GM19239 (cell line): ENCODE results near the gene LKAAEAR1.
"Not testable (repeated sequence)": the region's sequence is repeated elsewhere in the genome, so short reads cannot be mapped to it uniquely, and the experiment has no call there.

Source experiments
- DNase-seq: peaks from one replicate; pipeline ENCODE4 v3.0.0; 2011; ENCODE audit warnings: low spot score; ENCODE audit not compliant: insufficient read length
- FAIRE-seq: peaks from 2 replicates; lab custom pipeline; 2011; peaks lifted over from hg19 to GRCh38; lab: Jason Lieb, UNC

LKAAEAR1 gene

DNA sequence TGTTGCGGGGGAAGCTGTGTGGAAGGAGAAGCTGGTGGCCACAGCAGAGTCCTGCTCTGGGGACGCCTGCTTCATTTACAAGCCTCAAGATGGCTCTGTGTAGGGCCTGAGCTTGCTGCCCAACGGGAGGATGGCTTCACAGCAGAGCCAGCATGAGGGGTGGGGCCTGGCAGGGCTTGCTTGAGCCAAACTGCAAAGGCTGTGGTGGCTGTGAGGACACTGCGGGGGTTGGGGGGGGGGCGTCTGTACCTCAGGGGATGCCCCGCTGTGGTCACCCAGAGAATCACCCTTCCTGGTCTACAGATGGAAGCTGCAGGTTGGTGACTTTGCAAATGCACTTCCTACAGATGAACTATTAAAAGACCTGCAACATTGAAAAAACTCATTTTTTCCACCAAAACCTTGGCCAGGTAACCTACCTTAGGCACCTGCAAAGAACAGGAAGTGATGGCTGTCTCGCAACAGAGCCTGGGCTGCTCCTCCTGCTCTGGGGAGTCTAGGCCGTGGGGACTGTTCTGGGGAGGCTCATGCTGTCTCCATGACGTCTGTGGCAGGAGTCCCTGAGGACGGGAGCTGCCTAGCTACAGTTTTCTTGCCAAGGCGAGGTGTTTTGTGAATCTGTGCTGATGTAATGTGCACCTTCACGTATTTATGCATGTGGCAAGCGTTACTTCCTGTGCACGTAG, 15.8 kb upstream of the LKAAEAR1 start:
- DNase-seq (no peak), FAIRE-seq (no peak)

DNA sequence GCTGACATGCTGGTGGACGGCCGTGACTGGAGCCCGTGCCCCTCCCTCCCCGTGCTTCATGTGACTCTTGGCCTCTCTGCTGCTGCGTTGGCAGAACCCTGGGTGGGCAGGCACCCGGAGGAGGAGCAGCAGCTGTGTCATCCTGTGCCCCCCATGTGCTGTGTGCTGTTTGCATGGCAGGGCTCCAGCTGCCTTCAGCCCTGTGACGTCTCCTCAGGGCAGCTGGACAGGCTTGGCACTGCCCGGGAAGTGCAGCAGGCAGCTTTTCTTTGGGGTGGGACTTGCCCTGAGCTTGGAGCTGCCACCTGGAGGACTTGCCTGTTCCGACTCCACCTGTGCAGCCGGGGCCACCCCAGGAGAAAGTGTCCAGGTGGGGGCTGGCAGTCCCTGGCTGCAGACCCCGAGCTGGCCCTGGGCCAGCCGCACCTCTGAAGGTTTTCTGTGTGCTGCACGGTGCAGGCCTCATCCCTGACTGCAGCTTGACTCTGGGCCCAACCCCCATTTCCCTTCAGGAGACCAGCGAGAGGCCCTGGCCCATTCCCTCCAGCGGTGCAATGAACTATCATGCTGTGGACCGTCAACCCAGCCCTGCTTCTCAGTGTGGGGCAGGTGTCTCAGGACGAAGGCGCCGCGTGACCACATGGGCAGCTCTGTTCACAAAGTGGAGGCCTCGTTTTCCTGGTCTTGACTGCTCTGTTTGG, 15.0 kb upstream of the LKAAEAR1 start:
- no peak for DNase-seq

GRCh38 chr20:64098471-64099013, 14.3 kb upstream of the LKAAEAR1 start:
- DNase-seq, result no peak
- FAIRE-seq, result no peak

More for the DNA sequence above, 15.0 kb upstream of the LKAAEAR1 start:
- no peak for FAIRE-seq

- FAIRE-seq (no peak), DNase-seq (no peak)
Measured at GRCh38 chr20:64096535-64096934, 12.3 kb upstream of the LKAAEAR1 start.

GRCh38 chr20:64095927-64096326, 11.7 kb upstream of the LKAAEAR1 start:
- no peak for DNase-seq
- FAIRE-seq, result no peak

GRCh38 chr20:64095455-64095854, 11.3 kb upstream of the LKAAEAR1 start:
- no peak for FAIRE-seq

DNA sequence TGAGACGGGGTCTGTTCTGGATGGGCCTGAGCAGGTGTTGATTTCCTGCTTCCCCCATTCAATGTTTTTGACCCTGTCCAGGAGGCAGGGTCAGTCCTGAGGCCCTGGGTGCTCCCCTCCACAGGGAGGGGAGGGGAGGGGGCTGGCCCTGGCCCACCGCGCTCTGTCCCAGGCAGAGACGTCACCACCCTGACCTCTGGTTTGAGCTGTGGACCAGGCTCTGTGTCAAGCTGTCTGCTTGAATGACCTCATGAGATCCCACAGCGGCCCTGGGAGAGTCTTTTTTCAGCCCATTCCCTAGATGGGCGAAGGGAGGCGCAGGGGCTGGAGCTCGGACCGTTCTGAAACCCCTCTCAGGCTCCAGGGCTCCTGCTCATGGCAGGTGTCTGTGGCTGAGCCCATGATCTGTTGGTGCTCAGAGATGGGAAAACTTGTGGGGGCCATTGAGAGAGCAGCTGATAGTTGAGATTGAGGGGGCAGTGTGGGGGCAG, 8.9 kb upstream of the LKAAEAR1 start:
- DNase-seq (no peak), FAIRE-seq (no peak)

More at GRCh38 chr20:64095455-64095854, 11.3 kb upstream of the LKAAEAR1 start:
- DNase-seq, result no peak

DNA sequence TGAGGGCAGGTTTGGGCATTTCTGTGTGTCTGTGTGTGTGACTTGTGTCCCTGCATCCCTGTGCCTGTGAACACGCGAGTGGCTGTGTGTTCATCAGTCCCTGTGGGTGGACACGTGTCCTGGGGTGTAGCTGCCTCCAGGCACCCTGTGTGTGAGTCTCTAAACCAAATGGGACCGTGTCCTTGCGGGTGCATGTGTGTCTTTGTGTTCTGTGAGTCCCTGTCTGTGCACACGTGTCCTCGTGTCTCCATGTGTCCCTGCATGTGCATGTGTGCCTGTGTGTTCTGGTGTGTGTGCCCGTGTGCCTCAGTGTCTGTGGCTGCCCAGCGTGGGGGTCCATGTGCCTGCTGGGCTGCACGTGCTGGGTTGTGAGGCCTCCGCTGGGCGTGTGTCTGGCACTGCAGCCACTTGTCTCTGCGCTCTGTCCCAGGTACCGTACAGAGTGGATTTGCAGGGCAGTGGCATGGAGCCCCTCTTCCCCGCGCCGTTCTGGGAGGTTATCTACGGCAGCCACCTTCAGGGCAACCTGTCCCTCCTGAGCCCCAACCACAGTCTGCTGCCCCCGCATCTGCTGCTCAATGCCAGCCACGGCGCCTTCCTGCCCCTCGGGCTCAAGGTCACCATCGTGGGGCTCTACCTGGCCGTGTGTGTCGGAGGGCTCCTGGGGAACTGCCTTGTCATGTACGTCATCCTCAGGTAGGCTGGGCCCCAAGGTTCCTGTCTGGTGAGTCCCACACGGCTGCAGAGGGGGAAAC, 8.2 kb upstream of the LKAAEAR1 start:
- FAIRE-seq (no peak), DNase-seq (no peak)

GRCh38 chr20:64091770-64092169, 7.6 kb upstream of the LKAAEAR1 start:
- FAIRE-seq, result no peak
- DNase-seq, result no peak

DNA sequence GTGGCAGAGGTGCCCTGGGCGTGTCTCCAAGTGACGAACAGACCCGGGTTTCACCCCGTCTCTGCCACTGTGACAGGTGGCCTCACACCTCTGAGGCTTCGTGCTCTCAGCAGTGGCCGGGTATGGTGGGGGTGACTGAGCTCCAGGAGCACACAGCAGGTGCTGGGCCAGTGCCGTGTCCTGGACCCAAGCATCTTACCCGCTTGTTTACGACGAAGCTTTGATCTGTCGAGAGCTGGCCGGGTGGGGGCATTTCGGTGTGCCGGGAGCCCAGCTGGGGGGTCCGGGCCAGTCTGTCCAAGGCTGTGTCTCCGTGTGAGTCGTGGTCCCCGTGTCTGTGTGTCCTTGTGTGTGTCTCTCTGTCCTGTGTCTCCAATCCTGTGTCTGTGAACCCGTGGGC, 7.1 kb upstream of the LKAAEAR1 start:
- FAIRE-seq (no peak), DNase-seq (no peak)

DNA sequence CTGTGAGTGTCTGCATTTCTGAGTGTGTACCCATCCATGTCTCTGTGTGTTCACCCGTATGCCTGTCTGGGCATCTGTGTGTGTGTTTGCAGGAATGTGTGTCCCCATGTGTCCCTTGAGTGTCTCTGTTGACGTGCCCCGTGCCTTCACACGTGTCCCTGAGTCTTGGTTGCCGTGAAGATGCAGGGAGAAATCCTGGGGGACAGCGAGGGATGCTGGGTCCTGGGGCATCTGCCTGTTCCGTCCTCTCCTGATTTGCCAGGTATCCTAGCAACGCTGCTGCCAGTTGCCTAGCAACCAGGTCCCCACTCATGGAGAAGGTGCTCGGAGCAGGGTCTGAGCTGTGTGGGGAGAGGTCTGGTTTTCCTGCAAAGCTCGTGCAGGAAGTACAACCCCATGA, 6.0 kb upstream of the LKAAEAR1 start:
- FAIRE-seq (no peak), DNase-seq (no peak)

DNA sequence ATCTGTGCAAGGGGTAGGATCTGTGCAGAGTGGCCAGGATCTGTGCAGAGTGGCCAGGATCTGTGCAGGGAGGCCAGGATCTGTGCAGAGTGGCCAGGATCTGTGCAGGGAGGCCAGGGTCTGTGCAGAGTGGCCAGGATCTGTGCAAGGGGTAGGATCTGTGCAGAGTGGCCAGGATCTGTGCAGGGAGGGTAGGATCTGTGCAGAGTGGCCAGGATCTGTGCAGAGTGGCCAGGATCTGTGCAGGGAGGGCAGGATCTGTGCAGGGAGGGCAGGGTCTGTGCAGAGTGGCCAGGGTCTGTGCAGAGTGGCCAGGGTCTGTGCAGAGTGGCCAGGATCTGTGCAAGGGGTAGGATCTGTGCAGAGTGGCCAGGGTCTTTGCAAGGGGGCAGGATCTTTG, 4.4 kb upstream of the LKAAEAR1 start:
- FAIRE-seq, DNase-seq: not testable (repeated sequence)

- not testable (repeated sequence) for FAIRE-seq
Measured at GRCh38 chr20:64087226-64087825, 3.1 kb upstream of the LKAAEAR1 start.

DNA sequence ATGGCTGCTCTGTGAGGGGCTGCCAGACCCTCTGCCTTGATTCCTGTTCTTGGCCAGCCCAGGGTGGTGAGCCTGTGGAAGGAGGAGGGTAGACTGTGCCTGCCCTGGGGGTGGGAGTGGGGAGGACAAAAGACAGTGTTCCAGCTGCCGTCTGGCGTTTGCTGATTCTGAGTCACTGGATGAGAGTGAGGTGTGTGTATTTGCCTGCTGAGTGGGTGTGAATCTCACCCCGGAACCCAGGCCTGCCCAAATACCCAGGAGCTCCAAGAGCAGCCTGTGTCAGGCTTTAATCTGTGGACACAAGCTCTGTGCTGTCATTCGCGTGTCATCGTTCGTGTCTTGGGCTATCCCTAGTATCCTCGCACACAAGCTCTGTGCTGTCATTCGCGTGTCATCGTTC, 2.6 kb upstream of the LKAAEAR1 start:
- DNase-seq, result no peak
- FAIRE-seq, result no peak

More at GRCh38 chr20:64087226-64087825, 3.1 kb upstream of the LKAAEAR1 start:
- not testable (repeated sequence) for DNase-seq

GRCh38 chr20:64084685-64085152, 521 bp upstream of the LKAAEAR1 start:
- FAIRE-seq, result no peak
- DNase-seq, result no peak

DNA sequence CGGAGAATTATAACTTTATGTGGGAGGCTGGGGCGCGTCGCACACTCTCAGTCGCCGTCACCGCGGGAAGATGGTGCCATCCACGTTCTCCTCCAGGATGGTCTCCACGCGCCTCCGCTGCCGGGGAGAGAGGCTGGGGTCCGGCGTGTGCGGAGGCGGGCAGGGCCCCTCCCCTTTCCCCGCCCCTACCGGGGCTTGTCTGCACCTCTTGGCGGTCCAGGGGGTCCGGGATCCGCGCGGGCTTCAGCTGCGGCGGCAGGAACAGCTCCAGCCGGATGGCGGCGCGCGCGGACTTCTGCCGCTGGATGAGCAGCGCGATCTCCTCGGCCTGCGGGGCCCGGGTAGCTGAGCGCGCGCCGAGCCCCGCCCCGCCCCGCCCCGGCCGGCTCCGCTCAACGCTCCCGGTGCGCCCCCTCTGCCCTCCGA, 807 bp downstream of the LKAAEAR1 start:
- DNase-seq (no peak), FAIRE-seq (no peak)

- FAIRE-seq (no peak), DNase-seq (no peak)
Measured at GRCh38 chr20:64082820-64083377, 1.3 kb downstream of the LKAAEAR1 start.

DNA sequence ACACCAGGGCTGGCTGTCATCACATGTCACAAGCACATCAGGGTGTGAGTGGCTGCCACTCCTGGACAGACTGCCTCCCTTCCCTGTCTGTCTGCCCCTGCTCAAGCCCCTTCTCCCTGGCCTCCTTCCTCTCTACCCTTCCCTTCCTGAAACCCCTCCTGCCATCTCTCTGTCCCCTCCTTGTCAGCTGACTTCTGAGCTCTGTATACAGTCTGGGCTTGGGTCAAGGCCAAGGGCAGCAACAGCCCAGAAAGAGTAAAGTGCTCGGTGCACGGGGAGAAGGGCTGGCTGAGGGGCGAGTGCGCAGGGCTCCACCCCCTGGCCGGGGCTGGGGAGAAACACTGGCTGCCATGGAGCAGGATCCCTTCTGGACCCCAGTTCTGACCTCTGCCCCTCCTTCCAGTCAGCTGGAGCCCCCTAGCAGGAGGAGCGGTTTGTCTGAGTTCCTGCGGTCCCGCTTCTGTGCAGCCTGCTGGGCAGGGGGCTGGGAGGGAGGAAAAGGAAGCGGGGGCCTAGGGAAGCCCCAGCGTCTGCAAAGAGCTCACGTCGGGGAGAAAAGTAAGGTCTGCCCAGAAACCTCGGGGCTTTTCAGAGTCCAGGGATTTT, 2.0 kb downstream of the LKAAEAR1 start:
- FAIRE-seq, result no peak
- DNase-seq, result no peak

DNA sequence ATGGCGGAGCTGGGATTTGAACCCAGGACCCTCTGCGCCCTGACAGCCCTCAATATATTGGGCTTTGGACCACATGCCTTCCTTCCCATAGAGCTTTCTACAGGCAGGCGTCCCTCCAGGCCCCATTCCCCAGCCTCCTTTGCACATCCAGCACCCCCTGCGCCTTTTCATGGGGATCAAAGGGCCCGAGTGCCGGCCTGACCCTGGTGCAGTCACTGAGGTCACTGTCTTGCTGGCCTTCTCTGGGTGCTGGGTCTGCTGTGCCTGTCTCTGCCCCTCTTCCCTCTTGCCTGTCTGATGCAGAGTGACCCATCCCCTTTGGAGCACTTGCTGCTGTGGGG, 2.6 kb downstream of the LKAAEAR1 start:
- FAIRE-seq, result no peak
- DNase-seq, result no peak
